Measurements from ENCODE around the gene SRCAP.

Gene SRCAP

DNA sequence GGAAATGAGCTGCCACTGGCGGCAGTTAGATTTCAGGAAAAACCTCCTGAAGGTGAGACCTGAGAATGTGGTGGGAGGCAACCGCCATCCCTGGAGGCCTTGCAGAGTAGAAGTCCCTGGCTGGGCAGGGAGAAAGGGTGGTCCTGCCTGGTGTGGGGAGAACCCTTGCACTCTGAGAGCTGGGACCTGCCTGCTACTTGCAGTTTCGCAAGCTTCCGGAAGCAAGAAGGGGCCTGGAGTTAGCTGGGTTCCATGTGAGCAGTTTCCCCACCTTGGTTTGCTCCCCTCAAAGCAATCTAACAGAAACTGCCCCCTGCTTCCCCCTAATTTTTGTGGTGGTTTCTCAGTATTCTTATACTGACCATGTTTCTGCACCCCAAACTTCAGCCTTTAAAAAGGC, 81.6 kb downstream of the SRCAP start:
- Histone ChIP-seq H4K20me1 (peaks cover 0 to 82% (median 55%) of the 10 kb centered on the region in 11 experiments; a peak in 16 of 22 replicates), H3K9ac (peak overlapping the region in 5 of 11 experiments; percentile 2 to 38 (median 15); a peak in 3 of 22 replicates), H3K4me3 (no peak overlapping the region), H3K4me2 (no peak overlapping the region), H3K9me3 (replicated peaks in 1 of 11) (no peaks in the 10 kb centered on the region), H3K27ac (no peak overlapping the region), H3K27me3 (no peaks in the 10 kb centered on the region), H3K4me1 (peaks cover 12 to 33% (median 27%) of the 10 kb centered on the region in 10 experiments), H3K36me3 (peaks cover 34 to 80% (median 62%) of the 10 kb centered on the region in 11 experiments)
- TF ChIP-seq Cebpa-rat (IDR thresholded peaks at IDR 0.05), result no peak

DNA sequence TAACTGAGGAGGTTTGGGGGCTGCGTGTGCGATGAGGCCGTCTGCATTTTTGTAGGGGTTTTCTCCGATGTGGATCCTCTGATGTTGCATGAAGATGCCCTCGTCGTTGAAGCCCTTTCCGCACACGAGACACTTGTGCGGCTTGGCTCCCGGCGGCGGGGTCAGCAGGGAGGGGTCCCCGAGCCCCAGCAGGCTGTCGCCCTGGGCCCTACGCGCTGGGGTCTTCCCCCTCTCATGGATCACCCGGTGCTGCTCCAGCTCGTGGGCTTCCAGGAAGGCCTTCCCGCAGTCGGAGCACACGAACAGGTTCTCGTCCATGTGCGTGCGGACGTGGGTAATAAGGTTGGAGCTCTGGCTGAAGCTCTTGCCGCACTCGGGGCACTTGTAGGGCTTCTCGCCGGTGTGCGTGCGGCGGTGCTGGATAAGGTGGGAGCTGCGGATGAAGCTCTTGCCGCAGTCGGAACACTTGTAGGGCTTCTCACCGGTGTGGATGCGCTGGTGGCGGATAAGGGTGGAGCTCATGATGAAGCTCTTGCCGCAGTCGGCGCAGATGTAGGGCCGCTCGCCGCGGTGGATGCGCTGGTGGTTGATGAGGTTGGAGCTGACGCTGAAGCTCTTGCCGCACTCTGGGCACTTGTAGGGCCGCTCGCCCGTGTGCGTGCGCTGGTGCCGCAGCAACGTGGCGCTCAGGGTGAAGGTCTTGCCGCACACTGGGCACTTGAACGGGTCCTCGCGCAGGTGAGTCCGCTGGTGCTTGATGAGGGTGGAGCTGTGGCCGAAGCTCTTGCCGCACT, 83.7 kb downstream of the SRCAP start:
- H3K36me3 ChIP-seq, result peaks cover 34 to 77% (median 62%) of the 10 kb centered on the region in 11 experiments
- H3K27ac ChIP-seq, result no peak overlapping the region
- H3K4me2 ChIP-seq, result no peak overlapping the region
- no peaks in the 10 kb centered on the region for H3K9me3 ChIP-seq (replicated peaks in 1 of 11)
- peaks cover 0 to 78% (median 50%) of the 10 kb centered on the region in 11 experiments; a peak in 16 of 22 replicates for H4K20me1 ChIP-seq
- H3K4me3 ChIP-seq, result no peak overlapping the region
- peaks cover 11 to 28% (median 19%) of the 10 kb centered on the region in 10 experiments for H3K4me1 ChIP-seq
- no peak for TF ChIP-seq Cebpa-rat (IDR thresholded peaks at IDR 0.05)
- no peak overlapping the region for H3K9ac ChIP-seq
- no peaks in the 10 kb centered on the region for H3K27me3 ChIP-seq

DNA sequence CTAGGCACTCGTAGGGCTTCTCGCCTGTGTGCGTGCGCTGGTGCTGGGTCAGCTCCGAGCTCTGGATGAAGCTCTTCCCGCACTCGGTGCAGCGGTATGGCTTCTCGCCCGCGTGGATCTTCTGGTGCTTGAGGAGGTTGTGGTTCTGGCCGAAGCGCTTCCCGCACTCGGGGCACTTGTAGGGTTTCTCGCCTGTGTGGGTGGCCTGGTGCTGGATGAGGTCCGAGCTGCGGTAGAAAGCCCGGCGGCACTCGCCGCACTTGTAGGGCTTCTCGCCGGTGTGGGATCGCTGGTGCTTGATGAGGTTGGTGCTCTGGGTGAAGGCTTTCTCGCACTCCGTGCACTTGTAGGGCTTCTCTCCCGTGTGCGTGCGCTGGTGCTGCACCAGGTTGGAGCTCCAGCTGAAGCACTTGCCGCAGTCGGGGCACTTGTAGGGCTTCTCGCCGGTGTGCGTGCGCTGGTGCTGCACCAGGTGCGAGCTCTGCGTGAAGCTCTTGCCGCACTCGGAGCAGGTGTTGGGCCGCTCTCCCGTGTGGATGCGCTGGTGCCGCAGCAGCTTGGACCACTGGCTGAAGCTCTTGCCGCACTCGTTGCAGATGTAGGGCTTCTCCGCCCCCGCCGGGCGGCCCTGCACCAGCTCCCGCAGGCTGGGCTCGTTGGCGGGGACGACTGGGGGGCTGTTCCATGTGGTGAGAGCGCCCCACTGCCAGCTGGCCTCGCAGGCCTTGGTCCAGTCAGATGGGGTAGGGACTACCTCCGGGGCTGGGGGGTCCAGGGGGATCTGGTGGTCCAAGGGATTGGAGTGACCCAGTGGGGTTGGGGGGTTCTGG, 84.5 kb downstream of the SRCAP start:
- Histone ChIP-seq H3K36me3 (peaks cover 34 to 70% (median 62%) of the 10 kb centered on the region in 11 experiments), H3K27ac (no peak overlapping the region)
- no peak for TF ChIP-seq Cebpa-rat (IDR thresholded peaks at IDR 0.05)

DNA sequence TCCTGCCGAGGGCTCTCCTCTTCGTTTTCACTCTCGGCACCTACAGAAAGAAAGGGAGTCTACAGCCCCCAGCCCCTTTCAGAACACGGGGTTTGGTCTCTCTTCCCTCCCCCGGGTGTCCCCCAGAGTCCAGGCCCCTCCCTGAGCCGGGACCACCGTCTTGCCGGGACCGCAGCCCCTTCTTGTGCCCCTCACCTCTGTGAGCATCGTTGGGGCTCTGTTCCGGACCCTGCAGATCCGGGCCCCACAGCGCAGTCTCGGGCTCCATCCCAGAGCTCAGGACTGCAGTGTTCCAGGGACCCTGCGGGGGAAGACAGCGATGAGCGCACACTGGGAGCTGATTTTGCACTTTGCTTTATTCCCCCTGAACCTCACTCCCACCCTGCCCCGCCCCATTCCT, 85.2 kb downstream of the SRCAP start:
- Histone ChIP-seq H3K9ac (no peak overlapping the region), H3K27ac (no peak overlapping the region), H4K20me1 (peaks cover 0 to 63% (median 35%) of the 10 kb centered on the region in 11 experiments; a peak in 16 of 22 replicates), H3K4me3 (no peak overlapping the region), H3K4me2 (no peak overlapping the region), H3K4me1 (peaks cover 22 to 30% (median 27%) of the 10 kb centered on the region in 10 experiments), H3K36me3 (peaks cover 34 to 63% (median 57%) of the 10 kb centered on the region in 11 experiments), H3K9me3 (replicated peaks in 1 of 11) (no peaks in the 10 kb centered on the region), H3K27me3 (no peaks in the 10 kb centered on the region)
- TF ChIP-seq Cebpa-rat (IDR thresholded peaks at IDR 0.05), result no peak

More for the DNA sequence above, 84.5 kb downstream of the SRCAP start:
- Histone ChIP-seq H3K4me2 (no peak overlapping the region), H3K4me1 (peaks cover 19 to 31% (median 24%) of the 10 kb centered on the region in 10 experiments), H3K9me3 (replicated peaks in 1 of 11) (no peaks in the 10 kb centered on the region), H3K4me3 (no peak overlapping the region), H3K27me3 (no peaks in the 10 kb centered on the region), H4K20me1 (peaks cover 0 to 70% (median 42%) of the 10 kb centered on the region in 11 experiments; a peak in 16 of 22 replicates), H3K9ac (no peak overlapping the region)

DNA sequence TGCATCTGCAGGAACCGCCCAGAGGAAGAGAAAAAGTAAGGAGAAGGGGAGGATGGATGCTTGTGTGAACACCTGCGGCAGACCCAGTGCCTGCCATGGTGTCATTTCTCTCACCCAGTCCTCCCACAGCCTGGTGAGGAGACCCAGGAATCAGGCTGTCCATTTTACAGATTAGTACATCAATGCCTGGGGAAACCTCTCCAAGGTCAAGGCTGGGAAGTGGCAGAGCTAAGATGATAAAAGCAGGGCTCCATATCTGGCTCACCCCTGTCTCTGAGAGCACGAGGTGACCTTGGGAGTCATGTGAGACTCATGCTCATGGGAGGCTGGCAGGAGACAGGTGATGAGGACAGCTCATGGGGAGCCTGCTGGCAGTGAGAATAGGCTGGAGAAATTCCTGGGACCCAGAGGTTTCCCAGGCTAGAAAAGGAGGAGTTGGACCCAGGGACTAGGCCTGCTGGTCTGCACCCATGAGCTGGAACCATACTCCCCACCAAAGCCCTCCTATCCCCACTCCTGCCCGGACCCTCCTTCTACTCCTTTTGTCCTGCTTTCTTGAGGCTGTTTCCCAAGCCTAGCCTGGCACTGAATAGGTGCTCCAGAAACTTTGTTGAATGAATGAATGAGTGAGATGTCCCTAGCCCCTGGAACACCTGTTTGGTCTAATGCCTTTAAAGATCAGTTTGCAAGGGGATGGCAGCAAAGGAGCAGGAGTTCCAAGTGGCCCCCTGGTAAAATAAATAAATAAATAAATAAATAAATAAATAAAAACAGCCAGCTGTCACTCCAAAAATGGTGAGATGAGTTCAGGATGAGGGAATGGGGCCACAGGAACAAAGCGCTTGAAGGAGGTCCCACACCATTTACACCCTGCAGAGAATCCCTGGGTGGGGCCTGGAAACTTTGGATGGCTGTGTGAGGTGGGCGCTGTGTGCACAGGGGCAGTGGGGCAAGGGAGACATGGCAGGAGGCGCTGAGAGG, 86.4 kb downstream of the SRCAP start:
- peak overlapping the region; percentile 71 to 98 (median 91) for H3K4me3 ChIP-seq

DNA sequence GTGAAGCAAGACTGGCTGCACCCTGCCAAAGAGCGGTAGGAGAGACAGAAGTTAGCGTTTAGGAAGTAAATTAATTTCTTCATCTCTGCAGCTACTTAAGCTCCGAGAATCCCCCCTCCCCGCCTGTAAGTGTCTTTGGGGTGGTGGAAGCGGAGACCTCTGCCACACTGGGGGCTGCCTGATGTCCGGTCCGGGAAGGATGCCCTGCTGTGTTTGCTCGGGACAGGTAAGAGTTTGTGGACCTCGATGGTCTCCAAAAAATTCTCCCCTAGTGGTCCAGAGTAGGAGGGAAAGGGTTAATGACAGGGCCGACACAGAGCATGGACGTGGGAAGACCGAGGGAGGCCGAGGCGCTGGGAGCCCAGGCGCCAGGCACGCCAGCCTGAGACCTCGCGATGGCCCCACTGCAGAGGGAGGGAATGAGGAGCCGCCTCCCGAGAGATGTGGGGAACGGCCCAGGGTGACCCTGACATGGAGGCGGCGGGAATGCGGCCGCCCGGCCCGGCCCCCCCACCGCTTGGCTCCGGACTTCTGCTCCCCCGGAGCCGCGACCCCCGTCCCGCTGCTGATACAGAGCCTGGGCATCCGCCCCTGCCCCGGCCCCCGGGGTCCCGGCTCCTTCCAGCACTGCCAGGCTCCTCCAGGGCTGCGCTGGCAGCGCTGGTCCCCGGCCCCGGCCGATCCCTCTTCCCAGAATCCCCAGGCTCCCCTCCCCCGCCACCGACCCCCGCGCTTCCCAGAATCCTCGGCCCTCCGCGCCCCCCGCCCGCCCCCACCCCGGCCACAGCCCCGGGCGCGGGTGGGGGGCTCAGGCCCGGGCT, 87.4 kb downstream of the SRCAP start:
- Histone ChIP-seq H3K27ac (peak overlapping the region; percentile 85 to 95 (median 92)), H3K27me3 (no peaks in the 10 kb centered on the region), H3K9ac (peak overlapping the region; percentile 89 to 97 (median 96))

More for the DNA sequence above, 86.4 kb downstream of the SRCAP start:
- Histone ChIP-seq H3K4me1 (peaks cover 22 to 30% (median 27%) of the 10 kb centered on the region in 10 experiments), H3K27me3 (no peaks in the 10 kb centered on the region), H3K9ac (peak overlapping the region; percentile 89 to 97 (median 96)), H3K4me2 (peak overlapping the region; percentile 88 to 99 (median 97)), H4K20me1 (peaks cover 0 to 52% (median 29%) of the 10 kb centered on the region in 11 experiments; a peak in 16 of 22 replicates), H3K9me3 (replicated peaks in 1 of 11) (no peaks in the 10 kb centered on the region), H3K36me3 (peaks cover 34 to 51% (median 46%) of the 10 kb centered on the region in 11 experiments), H3K27ac (peak overlapping the region in 5 of 11 experiments; percentile 90 to 95 (median 92); a peak in 7 of 22 replicates)
- no peak for TF ChIP-seq Cebpa-rat (IDR thresholded peaks at IDR 0.05)

DNA sequence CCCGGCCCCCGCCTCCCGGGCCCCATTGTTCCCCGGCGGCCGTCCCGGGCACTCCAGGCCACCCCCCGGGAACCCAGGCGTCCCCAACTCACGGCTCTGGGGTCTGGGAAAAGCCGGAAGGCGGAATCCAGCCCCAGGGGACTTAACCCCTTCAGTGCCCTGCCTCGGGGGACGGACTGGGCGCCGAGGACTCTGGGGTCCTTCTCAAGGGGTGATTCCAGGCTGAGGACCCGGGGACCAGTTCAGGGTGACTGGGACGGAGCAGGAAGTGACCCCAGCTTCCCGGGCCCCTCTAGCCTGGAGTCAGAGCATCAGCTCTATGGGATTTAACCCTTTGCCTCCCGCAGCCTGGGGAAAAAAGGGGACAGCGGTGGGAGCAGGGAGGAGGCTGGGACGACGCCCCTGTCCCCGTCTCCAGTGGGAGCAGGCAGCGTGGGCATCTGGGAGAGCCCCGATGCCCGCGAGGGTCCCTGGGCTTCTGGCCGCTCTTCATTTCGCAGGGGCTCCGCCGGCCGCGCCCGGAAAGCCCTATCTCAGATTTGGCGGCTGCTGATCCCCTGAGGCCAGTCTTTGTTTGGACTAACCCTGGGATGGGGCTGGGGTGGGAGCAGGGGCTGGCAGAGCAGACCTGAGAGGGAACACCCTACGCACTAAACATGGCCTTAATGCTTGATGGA, 88.1 kb downstream of the SRCAP start, which contains the start of gene ZNF629:
TSS of gene ZNF629 (minus strand) at position 270 of the 677 bp plus-strand sequence. CDS start 2,723 bp downstream, outside the sequence.
- H3K9me3 ChIP-seq (replicated peaks in 1 of 11), result no peaks in the 10 kb centered on the region
- peaks cover 20 to 35% (median 29%) of the 10 kb centered on the region in 11 experiments for H3K36me3 ChIP-seq
- H3K4me3 ChIP-seq, result peak within 1 kb of the TSS; percentile 71 to 98 (median 91)
- H3K4me2 ChIP-seq, result peak within 1 kb of the TSS; percentile 88 to 99 (median 97)
- peak within 1 kb of the TSS; percentile 89 to 97 (median 96) for H3K9ac ChIP-seq
- peak within 1 kb of the TSS; percentile 85 to 95 (median 92) for H3K27ac ChIP-seq
- no peaks in the 10 kb centered on the region for H3K27me3 ChIP-seq
- peaks cover 0 to 35% (median 18%) of the 10 kb centered on the region in 11 experiments; a peak in 13 of 22 replicates for H4K20me1 ChIP-seq
- TF ChIP-seq Cebpa-rat (IDR thresholded peaks at IDR 0.05), result no peak
- H3K4me1 ChIP-seq, result peaks cover 22 to 30% (median 27%) of the 10 kb centered on the region in 10 experiments

More for the DNA sequence above, 87.4 kb downstream of the SRCAP start:
- no peak for TF ChIP-seq Cebpa-rat (IDR thresholded peaks at IDR 0.05)
- Histone ChIP-seq H3K36me3 (peaks cover 28 to 42% (median 37%) of the 10 kb centered on the region in 11 experiments), H3K4me3 (peak overlapping the region; percentile 71 to 98 (median 91)), H3K4me1 (peaks cover 22 to 30% (median 27%) of the 10 kb centered on the region in 10 experiments), H3K9me3 (replicated peaks in 1 of 11) (no peaks in the 10 kb centered on the region), H4K20me1 (peaks cover 0 to 43% (median 26%) of the 10 kb centered on the region in 11 experiments; a peak in 14 of 22 replicates), H3K4me2 (peak overlapping the region; percentile 88 to 99 (median 97))
